Measurements from ENCODE around the gene LRMDA.

GRCh38 chr10:75589895-75590654, 158.7 kb downstream of the LRMDA start:
- TF ChIP-seq TAF1 (IDR thresholded peaks at IDR 0.05; ENCODE audit: borderline replicate concordance, low read depth, low read length) (no peak), FOXM1 (IDR thresholded peaks at IDR 0.05; ENCODE audit: low read depth, low read length) (no peak), EZH2 (IDR thresholded peaks at IDR 0.05; ENCODE audit: borderline replicate concordance, control insufficient read depth, low read depth, low read length) (no peak), RFX5 (IDR thresholded peaks at IDR 0.05; ENCODE audit: low read depth, low read length) (no peak), BCLAF1 (IDR thresholded peaks at IDR 0.05) (no peak), RAD21 (IDR thresholded peaks at IDR 0.05; ENCODE audit: insufficient read depth, low read depth, low read length) (no peak), POLR2A (IDR thresholded peaks at IDR 0.05; ENCODE audit: low read depth, low read length) (no peak), REST (IDR thresholded peaks at IDR 0.05; ENCODE audit: low read depth, low read length) (no peak), MYC (IDR thresholded peaks at IDR 0.05; ENCODE audit: insufficient read depth, insufficient read length, insufficient replicate concordance, low read length, severe bottlenecking) (no peak), PKNOX1 (IDR thresholded peaks at IDR 0.05) (no peak), RAD51 (IDR thresholded peaks at IDR 0.05) (no peak), CTCF (IDR thresholded peaks at IDR 0.05 in 2 of 3, conservative IDR thresholded peaks at IDR 0.05 in 1 of 3; ENCODE audit: control insufficient read depth in 2 of 3, extremely low read depth in 1 of 3, insufficient read depth in 1 of 3, low read depth in 3 of 3, low read length in 3 of 3) (no peak), RELA (IDR thresholded peaks at IDR 0.05; ENCODE audit: borderline replicate concordance, partially characterized antibody) (no peak)

Measured in GM12878 (cell line).